HG02798 (cell line): ENCODE results near the gene IP6K3.

Source experiments
- ATAC-seq: cut with Tn5 transposase; IDR thresholded peaks from one replicate; pipeline ENCODE4 v1.9.1; 2021; ENCODE audit warnings: mild to moderate bottlenecking; ENCODE audit not compliant: unreplicated experiment, poor library complexity

IP6K3 gene

GRCh38 chr6:33710296-33711121 is 36.2 kb downstream of the IP6K3 start:
- no peak for ATAC-seq

GRCh38 chr6:33709605-33710295 is 37.0 kb downstream of the IP6K3 start:
- ATAC-seq, result no peak

- ATAC-seq, result no peak
These were observed 38.0 kb downstream of the IP6K3 start for GRCh38 chr6:33708516-33709204.

- ATAC-seq, result no peak
These were observed 38.9 kb downstream of the IP6K3 start for GRCh38 chr6:33707771-33708170.

- ATAC-seq, result no peak
These were observed 40.6 kb downstream of the IP6K3 start for GRCh38 chr6:33705955-33706725.

GRCh38 chr6:33705268-33705885 is 41.3 kb downstream of the IP6K3 start:
- ATAC-seq, result no peak

- no peak for ATAC-seq
These were observed 42.3 kb downstream of the IP6K3 start for GRCh38 chr6:33704215-33705066.

GRCh38 chr6:33702345-33702977 is 44.2 kb downstream of the IP6K3 start:
- no peak for ATAC-seq

GRCh38 chr6:33700391-33701050 is 46.2 kb downstream of the IP6K3 start:
- ATAC-seq, result peak; percentile 71

GRCh38 chr6:33699739-33700138 is 47.0 kb downstream of the IP6K3 start:
- ATAC-seq, result no peak

GRCh38 chr6:33699131-33699530 is 47.6 kb downstream of the IP6K3 start:
- no peak for ATAC-seq

- ATAC-seq, result no peak
These were observed 48.2 kb downstream of the IP6K3 start for GRCh38 chr6:33698494-33698893.

GRCh38 chr6:33697845-33698244 is 48.9 kb downstream of the IP6K3 start:
- ATAC-seq, result no peak

GRCh38 chr6:33696548-33697518 is 49.9 kb downstream of the IP6K3 start:
- no peak for ATAC-seq

- no peak for ATAC-seq
These were observed 50.6 kb downstream of the IP6K3 start for GRCh38 chr6:33696076-33696475.

- no peak for ATAC-seq
These were observed 51.2 kb downstream of the IP6K3 start for GRCh38 chr6:33695451-33695887.

GRCh38 chr6:33694977-33695376 is 51.7 kb downstream of the IP6K3 start:
- ATAC-seq, result no peak
